Measurements from ENCODE around the gene RAP1GAP. TPM values are rescaled to one million over a fixed set of nuclear protein-coding genes. Genes with fewer than 3 reads are reported as not detected.
"Not testable (repeated sequence)": the region's sequence is repeated elsewhere in the genome, so short reads cannot be mapped to it uniquely, and the experiment has no call there.

The RAP1GAP gene
- total RNA-seq, 1 donor from 2014 or later: 7.4 TPM

GRCh38 chr1:21636029-21636428 is 33.1 kb downstream of the RAP1GAP start:
- TF ChIP-seq CTCF (conservative IDR thresholded peaks at IDR 0.05): no peak
- no peaks in the 10 kb centered on the region for H3K27me3 Mint-ChIP-seq (ENCODE audit: low read depth)
- no peaks in the 10 kb centered on the region for H3K9me3 Mint-ChIP-seq
- H3K36me3 Mint-ChIP-seq (ENCODE audit: low read depth): no peaks in the 10 kb centered on the region
- H3K4me3 Mint-ChIP-seq: no peak overlapping the region
- H3K4me1 Mint-ChIP-seq: no peaks in the 10 kb centered on the region
- DNase-seq (ENCODE audit: low read depth, low spot score): no peak
- H3K27ac Mint-ChIP-seq (ENCODE audit: unreplicated experiment): no peak overlapping the region

GRCh38 chr1:21634806-21635535 is 34.2 kb downstream of the RAP1GAP start:
- DNase-seq (ENCODE audit: low read depth, low spot score): no peak
- no peaks in the 10 kb centered on the region for H3K36me3 Mint-ChIP-seq (ENCODE audit: low read depth)
- no peak overlapping the region for H3K27ac Mint-ChIP-seq (ENCODE audit: unreplicated experiment)
- no peaks in the 10 kb centered on the region for H3K9me3 Mint-ChIP-seq
- H3K4me1 Mint-ChIP-seq: no peaks in the 10 kb centered on the region
- no peaks in the 10 kb centered on the region for H3K27me3 Mint-ChIP-seq (ENCODE audit: low read depth)
- no peak overlapping the region for H3K4me3 Mint-ChIP-seq
- TF ChIP-seq CTCF (conservative IDR thresholded peaks at IDR 0.05): no peak

GRCh38 chr1:21633992-21634805 is 35.0 kb downstream of the RAP1GAP start:
- Mint-ChIP-seq H3K4me3 (no peak overlapping the region), H3K36me3 (ENCODE audit: low read depth) (no peaks in the 10 kb centered on the region), H3K9me3 (no peaks in the 10 kb centered on the region), H3K27me3 (ENCODE audit: low read depth) (no peaks in the 10 kb centered on the region), H3K4me1 (no peaks in the 10 kb centered on the region), H3K27ac (ENCODE audit: unreplicated experiment) (no peak overlapping the region)
- no peak for DNase-seq (ENCODE audit: low read depth, low spot score)
- TF ChIP-seq CTCF (conservative IDR thresholded peaks at IDR 0.05): no peak

- Mint-ChIP-seq H3K36me3 (ENCODE audit: low read depth) (no peaks in the 10 kb centered on the region), H3K4me3 (no peak overlapping the region), H3K27me3 (ENCODE audit: low read depth) (no peaks in the 10 kb centered on the region), H3K27ac (ENCODE audit: unreplicated experiment) (no peak overlapping the region), H3K9me3 (no peaks in the 10 kb centered on the region), H3K4me1 (no peaks in the 10 kb centered on the region)
- no peak for TF ChIP-seq CTCF (conservative IDR thresholded peaks at IDR 0.05)
- DNase-seq (ENCODE audit: low read depth, low spot score): no peak
Observed at GRCh38 chr1:21633141-21633755, 35.9 kb downstream of the RAP1GAP start.

- no peak overlapping the region for H3K4me3 Mint-ChIP-seq
- H3K4me1 Mint-ChIP-seq: no peaks in the 10 kb centered on the region
- no peak for DNase-seq (ENCODE audit: low read depth, low spot score)
- no peak for TF ChIP-seq CTCF (conservative IDR thresholded peaks at IDR 0.05)
- no peaks in the 10 kb centered on the region for H3K27me3 Mint-ChIP-seq (ENCODE audit: low read depth)
- no peaks in the 10 kb centered on the region for H3K9me3 Mint-ChIP-seq
- H3K36me3 Mint-ChIP-seq (ENCODE audit: low read depth): no peaks in the 10 kb centered on the region
- no peak overlapping the region for H3K27ac Mint-ChIP-seq (ENCODE audit: unreplicated experiment)
Observed at GRCh38 chr1:21631944-21632887, 36.9 kb downstream of the RAP1GAP start.

- not testable (repeated sequence) for H3K27ac Mint-ChIP-seq (ENCODE audit: unreplicated experiment); H3K36me3 Mint-ChIP-seq (ENCODE audit: low read depth); H3K4me3 Mint-ChIP-seq; H3K9me3 Mint-ChIP-seq; H3K4me1 Mint-ChIP-seq; H3K27me3 Mint-ChIP-seq (ENCODE audit: low read depth); DNase-seq (ENCODE audit: low read depth, low spot score)
Observed at GRCh38 chr1:21631590-21631943, 37.6 kb downstream of the RAP1GAP start.

Data from neural crest cell (in vitro differentiated cells).